Measurements from ENCODE around the gene STAB1. TPM values are rescaled to one million over a fixed set of nuclear protein-coding genes. Genes with fewer than 3 reads are reported as not detected.

The STAB1 gene
- total RNA-seq, 1 donor from 2014 or later, result not detected

- Histone ChIP-seq H3K36me3 (peaks cover 3% of the 10 kb centered on the region), H3K9ac (no peak overlapping the region), H3K9me3 (ENCODE audit: low read depth) (no peaks in the 10 kb centered on the region), H3K4me2 (no peak overlapping the region), H3F3A (ENCODE audit: low read depth) (peaks cover 14% of the 10 kb centered on the region), H3K27me3 (no peaks in the 10 kb centered on the region), H3K27ac (no peak overlapping the region), H3K4me1 (no peaks in the 10 kb centered on the region), H2AFZ (replicated peaks) (no peak overlapping the region), H4K20me1 (ENCODE audit: low read depth) (peaks cover 79% of the 10 kb centered on the region), H3K79me2 (ENCODE audit: low read depth) (peaks cover 57% of the 10 kb centered on the region), H3K4me3 (no peak overlapping the region)
- H3K9me3 Mint-ChIP-seq, result no peaks in the 10 kb centered on the region
- DNase-seq (ENCODE audit: low spot score), result no peak
- H3K4me3 Mint-ChIP-seq, result no peak overlapping the region
- no peak overlapping the region for H3K27ac Mint-ChIP-seq
- peaks cover 2% of the 10 kb centered on the region for H3K27me3 Mint-ChIP-seq (ENCODE audit: insufficient read depth, low read depth)
- peaks cover 12% of the 10 kb centered on the region for H3K4me1 Mint-ChIP-seq
- peaks cover 22% of the 10 kb centered on the region for H3K36me3 Mint-ChIP-seq
- TF ChIP-seq CTCF (IDR thresholded peaks at IDR 0.05), result no peak
- no peak for TF ChIP-seq EZH2phosphoT487 (IDR thresholded peaks at IDR 0.05)
- TF ChIP-seq EZH2 (IDR thresholded peaks at IDR 0.05), result no peak
Measured at GRCh38 chr3:52468336-52468735, 26.8 kb upstream of the STAB1 start.

- Histone ChIP-seq H3K27me3 (no peaks in the 10 kb centered on the region), H3K9me3 (ENCODE audit: low read depth) (no peaks in the 10 kb centered on the region), H3F3A (ENCODE audit: low read depth) (peaks cover 14% of the 10 kb centered on the region), H4K20me1 (ENCODE audit: low read depth) (peaks cover 75% of the 10 kb centered on the region), H3K36me3 (peaks cover 5% of the 10 kb centered on the region), H3K4me3 (no peak overlapping the region), H2AFZ (replicated peaks) (no peak overlapping the region), H3K9ac (no peak overlapping the region), H3K4me1 (no peaks in the 10 kb centered on the region), H3K79me2 (ENCODE audit: low read depth) (peaks cover 50% of the 10 kb centered on the region), H3K27ac (no peak overlapping the region), H3K4me2 (no peak overlapping the region)
- Mint-ChIP-seq H3K4me1 (peaks cover 12% of the 10 kb centered on the region), H3K27ac (no peak overlapping the region), H3K9me3 (no peaks in the 10 kb centered on the region), H3K36me3 (peaks cover 23% of the 10 kb centered on the region), H3K4me3 (no peak overlapping the region), H3K27me3 (ENCODE audit: insufficient read depth, low read depth) (peaks cover 2% of the 10 kb centered on the region)
- DNase-seq (ENCODE audit: low spot score), result no peak
- TF ChIP-seq EZH2phosphoT487 (IDR thresholded peaks at IDR 0.05) (no peak), CTCF (IDR thresholded peaks at IDR 0.05) (no peak), EZH2 (IDR thresholded peaks at IDR 0.05) (no peak)
Measured at GRCh38 chr3:52469001-52469400, 26.1 kb upstream of the STAB1 start.

- H3K27me3 Mint-ChIP-seq (ENCODE audit: insufficient read depth, low read depth), result peaks cover 2% of the 10 kb centered on the region
- H3K9me3 Mint-ChIP-seq, result no peaks in the 10 kb centered on the region
Measured at GRCh38 chr3:52470920-52471319, 24.2 kb upstream of the STAB1 start.

More at GRCh38 chr3:52470920-52471319, 24.2 kb upstream of the STAB1 start:
- DNase-seq (ENCODE audit: low spot score), result no peak
- peaks cover 5% of the 10 kb centered on the region for H3K36me3 ChIP-seq
- Mint-ChIP-seq H3K36me3 (peaks cover 27% of the 10 kb centered on the region), H3K4me3 (no peak overlapping the region), H3K27ac (no peak overlapping the region), H3K4me1 (peaks cover 12% of the 10 kb centered on the region)
- H3K4me2 ChIP-seq, result no peak overlapping the region
- H3F3A ChIP-seq (ENCODE audit: low read depth), result peaks cover 9% of the 10 kb centered on the region
- peaks cover 59% of the 10 kb centered on the region for H4K20me1 ChIP-seq (ENCODE audit: low read depth)
- no peak for TF ChIP-seq EZH2 (IDR thresholded peaks at IDR 0.05)
- no peak for TF ChIP-seq EZH2phosphoT487 (IDR thresholded peaks at IDR 0.05)
- TF ChIP-seq CTCF (IDR thresholded peaks at IDR 0.05), result no peak
- H3K27me3 ChIP-seq, result no peaks in the 10 kb centered on the region
- peaks cover 31% of the 10 kb centered on the region for H3K79me2 ChIP-seq (ENCODE audit: low read depth)
- H3K4me1 ChIP-seq, result no peaks in the 10 kb centered on the region
- no peak overlapping the region for H3K27ac ChIP-seq
- H3K9ac ChIP-seq, result no peak overlapping the region
- no peaks in the 10 kb centered on the region for H3K9me3 ChIP-seq (ENCODE audit: low read depth)
- no peak overlapping the region for H2AFZ ChIP-seq (replicated peaks)
- H3K4me3 ChIP-seq, result no peak overlapping the region

Measured in neural progenitor cell (in vitro differentiated cells).